Parathyroid adenoma (tissue), 2 donors: Measurements from ENCODE around the gene WDR72.

Experiments
- H2AFZ ChIP-seq: fragments of 300-600 bp; sonication (generic); one replicate; pipeline ENCODE4 v1.7.0; 2017; ENCODE audit warnings: antibody characterized with exemption, mild to moderate bottlenecking
- H3K27ac ChIP-seq: fragments of 300-600 bp; sonication (generic); one replicate; pipeline ENCODE4 v1.7.0; 2017
- H3K27me3 ChIP-seq: fragments of 300-600 bp; sonication (generic); one replicate; pipeline ENCODE4 v1.7.0; 2017; ENCODE audit warnings: low read length; ENCODE audit not compliant: control insufficient read depth, insufficient read depth
- H3K36me3 ChIP-seq: fragments of 300-600 bp; sonication (generic); one replicate; pipeline ENCODE4 v1.7.0; 2017; ENCODE audit warnings: low read length; ENCODE audit not compliant: control insufficient read depth, insufficient read depth
- H3K4me1 ChIP-seq: fragments of 300-600 bp; sonication (generic); one replicate; pipeline ENCODE4 v1.7.0; 2017; ENCODE audit warnings: control low read depth
- H3K4me2 ChIP-seq: fragments of 300-600 bp; sonication (generic); one replicate; pipeline ENCODE4 v1.7.0; 2017; ENCODE audit warnings: low read length
- H3K4me3 ChIP-seq: fragments of 300-600 bp; sonication (generic); one replicate; pipeline ENCODE4 v1.7.0; 2017; ENCODE audit warnings: low read depth, low read length
- H3K79me2 ChIP-seq: fragments of 300-600 bp; sonication (generic); one replicate; pipeline ENCODE4 v1.7.0; 2017; ENCODE audit warnings: control low read depth
- H3K9ac ChIP-seq: fragments of 300-600 bp; sonication (generic); one replicate; pipeline ENCODE4 v1.7.0; 2017; ENCODE audit warnings: mild to moderate bottlenecking
- H3K9me3 ChIP-seq: fragments of 300-600 bp; sonication (generic); one replicate; pipeline ENCODE4 v1.7.0; 2017; ENCODE audit warnings: low read length; ENCODE audit not compliant: control insufficient read depth
- CTCF ChIP-seq: fragments of 300-600 bp; sonication (generic); IDR thresholded peaks from one replicate; pipeline ENCODE4 v1.7.0; 2017; ENCODE audit warnings: antibody characterized with exemption, mild to moderate bottlenecking
- donor health status: primary hyperparathyroidism.

Gene WDR72

DNA sequence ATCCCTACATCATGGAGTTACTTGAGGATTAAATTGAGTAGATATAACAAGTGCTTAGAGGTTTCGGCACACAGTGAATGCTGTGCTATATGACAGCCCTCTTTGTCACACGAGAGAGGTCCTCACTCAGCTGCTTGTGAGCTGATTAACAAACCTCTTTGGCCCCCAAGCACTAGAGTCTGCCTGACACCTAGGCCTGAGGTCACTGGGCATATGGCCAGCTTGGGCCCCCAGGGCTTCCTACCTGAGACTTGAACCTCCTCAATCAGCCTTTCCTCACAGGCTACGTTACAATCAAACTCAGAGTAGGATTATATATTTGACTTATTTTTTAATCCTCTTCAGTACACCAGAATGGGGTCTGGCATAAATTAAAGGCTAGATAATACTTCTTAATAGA lies 88.8 kb downstream of the WDR72 start:
- no peak overlapping the region for H2AFZ ChIP-seq
- no peak overlapping the region for H3K4me3 ChIP-seq
- no peaks in the 10 kb centered on the region for H3K36me3 ChIP-seq
- H3K9me3 ChIP-seq, result no peaks in the 10 kb centered on the region
- no peak overlapping the region for H3K27ac ChIP-seq
- no peak overlapping the region for H3K9ac ChIP-seq
- no peaks in the 10 kb centered on the region for H3K4me1 ChIP-seq
- no peaks in the 10 kb centered on the region for H3K27me3 ChIP-seq
- no peak for TF ChIP-seq CTCF
- no peak overlapping the region for H3K4me2 ChIP-seq
- H3K79me2 ChIP-seq, result no peaks in the 10 kb centered on the region

GRCh38 chr15:53665930-53666329 lies 93.5 kb downstream of the WDR72 start:
- H3K27me3 ChIP-seq, result no peaks in the 10 kb centered on the region
- H3K27ac ChIP-seq, result no peak overlapping the region
- H3K4me3 ChIP-seq, result no peak overlapping the region
- no peaks in the 10 kb centered on the region for H3K9me3 ChIP-seq
- H3K4me1 ChIP-seq, result no peaks in the 10 kb centered on the region
- TF ChIP-seq CTCF, result no peak
- no peak overlapping the region for H3K9ac ChIP-seq
- H3K36me3 ChIP-seq, result no peaks in the 10 kb centered on the region
- no peak overlapping the region for H2AFZ ChIP-seq
- no peak overlapping the region for H3K4me2 ChIP-seq
- no peaks in the 10 kb centered on the region for H3K79me2 ChIP-seq

GRCh38 chr15:53658827-53659555 lies 100.5 kb downstream of the WDR72 start:
- Histone ChIP-seq H3K27me3 (no peaks in the 10 kb centered on the region), H3K79me2 (no peaks in the 10 kb centered on the region), H3K4me3 (no peak overlapping the region), H3K36me3 (no peaks in the 10 kb centered on the region), H3K4me2 (no peak overlapping the region), H3K9ac (no peak overlapping the region), H3K4me1 (no peaks in the 10 kb centered on the region), H3K9me3 (no peaks in the 10 kb centered on the region), H2AFZ (no peak overlapping the region), H3K27ac (no peak overlapping the region)
- TF ChIP-seq CTCF, result no peak

DNA sequence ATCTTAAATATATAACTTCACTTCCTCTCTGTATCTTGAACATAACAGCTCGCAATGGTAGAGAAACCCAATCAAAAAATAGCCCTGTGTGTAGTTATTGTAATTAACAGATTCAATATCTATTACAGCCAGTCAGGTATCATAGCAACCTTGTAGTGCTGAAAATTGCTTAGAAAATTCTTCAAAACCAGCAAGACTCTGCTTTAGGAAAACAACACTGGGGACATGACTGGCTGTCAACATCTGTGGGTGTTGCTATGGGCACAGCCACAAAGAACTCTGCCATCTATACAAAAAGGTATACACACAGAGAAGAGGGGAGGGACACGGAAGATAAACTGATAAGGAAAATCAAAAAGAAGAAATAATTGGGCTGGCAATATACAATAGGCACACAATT lies 101.2 kb downstream of the WDR72 start:
- no peak overlapping the region for H2AFZ ChIP-seq
- H3K9ac ChIP-seq, result no peak overlapping the region
- no peaks in the 10 kb centered on the region for H3K79me2 ChIP-seq
- H3K4me1 ChIP-seq, result no peaks in the 10 kb centered on the region
- TF ChIP-seq CTCF, result no peak
- H3K4me2 ChIP-seq, result no peak overlapping the region
- H3K27me3 ChIP-seq, result no peaks in the 10 kb centered on the region
- no peaks in the 10 kb centered on the region for H3K9me3 ChIP-seq
- no peak overlapping the region for H3K4me3 ChIP-seq
- H3K27ac ChIP-seq, result no peak overlapping the region
- no peaks in the 10 kb centered on the region for H3K36me3 ChIP-seq

GRCh38 chr15:53648934-53649333 lies 110.5 kb downstream of the WDR72 start:
- Histone ChIP-seq H3K4me3 (no peak overlapping the region), H2AFZ (no peak overlapping the region), H3K4me2 (no peak overlapping the region), H3K9ac (no peak overlapping the region), H3K36me3 (no peaks in the 10 kb centered on the region), H3K27me3 (no peaks in the 10 kb centered on the region), H3K27ac (no peak overlapping the region), H3K9me3 (no peaks in the 10 kb centered on the region), H3K4me1 (no peaks in the 10 kb centered on the region), H3K79me2 (no peaks in the 10 kb centered on the region)
- no peak for TF ChIP-seq CTCF
